GM19351 (cell line): Measurements from ENCODE around the gene ZNF407.

Experiments
- ATAC-seq: cut with Tn5 transposase; IDR thresholded peaks from one replicate; pipeline ENCODE4 v1.9.1; 2021; ENCODE audit warnings: mild to moderate bottlenecking, moderate library complexity; ENCODE audit not compliant: unreplicated experiment

Gene ZNF407

DNA sequence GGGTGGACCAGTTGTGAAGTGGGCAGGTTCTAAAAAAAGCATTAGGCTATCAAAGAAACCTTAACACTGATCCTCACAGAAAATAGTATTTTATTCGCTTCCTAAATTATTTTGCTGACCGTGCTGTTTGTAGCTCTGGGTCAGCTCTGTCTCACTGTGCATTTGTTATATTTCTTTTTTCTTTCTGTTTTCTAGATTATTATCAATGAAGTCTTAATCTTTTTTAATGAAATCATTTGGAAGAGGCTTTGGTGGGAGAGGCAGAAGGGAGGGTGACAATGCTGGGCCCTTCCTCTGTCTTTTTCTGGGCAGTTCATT is 397.7 kb downstream of the ZNF407 start:
- no peak for ATAC-seq

DNA sequence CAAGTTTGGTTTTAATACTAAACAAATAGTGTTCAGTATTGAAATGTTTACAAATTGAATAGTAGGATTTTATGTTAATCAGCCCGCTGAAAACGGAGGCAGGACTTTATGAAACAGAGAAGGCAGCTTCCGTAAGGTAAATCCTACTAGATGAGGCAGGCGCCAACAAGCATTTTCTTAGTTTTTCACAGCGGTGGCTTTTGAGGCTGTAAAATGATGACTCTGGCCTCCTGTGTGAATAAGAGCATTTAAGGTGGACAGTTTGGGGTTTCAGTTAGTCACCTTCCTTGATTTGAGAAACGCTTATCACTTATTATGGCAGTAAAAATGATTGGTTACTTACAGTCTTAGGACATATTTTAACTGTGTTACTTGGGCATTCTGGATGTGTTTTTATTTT is 398.4 kb downstream of the ZNF407 start:
- no peak for ATAC-seq

DNA sequence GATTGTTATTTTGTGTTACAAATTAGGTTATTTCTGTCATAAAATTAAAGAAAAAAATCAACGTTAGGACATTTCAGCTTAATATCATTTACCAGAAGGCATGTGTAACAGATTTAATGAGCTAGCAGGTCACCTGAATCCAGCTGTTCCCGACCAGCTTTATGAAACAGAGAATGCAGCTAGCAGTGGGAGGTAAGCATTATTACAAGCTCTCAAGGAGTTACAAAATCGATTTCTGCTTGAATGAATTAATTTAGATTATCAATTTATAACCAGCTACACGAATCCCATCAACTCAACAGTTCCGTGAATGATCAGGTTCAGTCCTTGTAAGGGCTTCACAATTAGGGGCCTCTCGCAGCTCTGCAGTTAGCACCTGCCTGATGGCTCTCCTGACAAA is 399.3 kb downstream of the ZNF407 start:
- no peak for ATAC-seq

DNA sequence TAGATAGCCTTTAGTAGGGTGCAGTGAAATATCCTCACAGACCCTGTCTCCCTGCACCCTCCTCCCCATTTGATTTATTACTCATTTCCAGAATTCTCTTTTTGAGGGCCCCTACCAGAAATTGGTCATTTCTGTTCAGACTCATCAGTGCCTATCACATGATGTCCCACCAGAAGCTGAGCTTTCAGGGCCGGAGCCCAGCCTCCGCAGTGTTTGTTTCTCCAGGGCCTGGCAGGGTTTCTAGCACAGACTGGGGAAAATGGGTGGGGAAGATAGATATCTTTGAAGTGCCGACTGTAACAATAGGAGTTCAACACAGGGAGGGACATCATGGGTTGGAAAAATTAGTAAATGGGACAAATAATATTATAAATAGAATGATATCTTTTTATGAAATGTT is 403.2 kb downstream of the ZNF407 start:
- no peak for ATAC-seq

DNA sequence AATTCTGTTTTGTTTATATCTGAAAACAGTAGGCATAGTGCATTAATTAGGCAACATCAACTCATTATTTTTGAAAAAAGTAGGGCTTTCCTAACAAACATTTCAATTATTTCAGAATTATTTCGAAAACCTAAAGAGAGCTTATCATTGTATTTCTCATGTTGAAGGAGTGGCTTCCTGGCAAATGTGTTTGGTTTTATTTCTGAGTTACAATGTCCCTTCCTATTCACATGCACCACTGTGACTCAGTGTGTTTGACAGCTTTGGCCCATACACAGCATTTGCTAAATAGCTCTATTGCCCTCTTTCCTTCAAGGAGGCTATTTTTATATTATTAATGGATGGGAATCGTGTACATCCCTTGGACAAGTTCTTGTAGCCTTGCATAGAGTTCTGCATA is 405.4 kb downstream of the ZNF407 start:
- ATAC-seq: no peak

DNA sequence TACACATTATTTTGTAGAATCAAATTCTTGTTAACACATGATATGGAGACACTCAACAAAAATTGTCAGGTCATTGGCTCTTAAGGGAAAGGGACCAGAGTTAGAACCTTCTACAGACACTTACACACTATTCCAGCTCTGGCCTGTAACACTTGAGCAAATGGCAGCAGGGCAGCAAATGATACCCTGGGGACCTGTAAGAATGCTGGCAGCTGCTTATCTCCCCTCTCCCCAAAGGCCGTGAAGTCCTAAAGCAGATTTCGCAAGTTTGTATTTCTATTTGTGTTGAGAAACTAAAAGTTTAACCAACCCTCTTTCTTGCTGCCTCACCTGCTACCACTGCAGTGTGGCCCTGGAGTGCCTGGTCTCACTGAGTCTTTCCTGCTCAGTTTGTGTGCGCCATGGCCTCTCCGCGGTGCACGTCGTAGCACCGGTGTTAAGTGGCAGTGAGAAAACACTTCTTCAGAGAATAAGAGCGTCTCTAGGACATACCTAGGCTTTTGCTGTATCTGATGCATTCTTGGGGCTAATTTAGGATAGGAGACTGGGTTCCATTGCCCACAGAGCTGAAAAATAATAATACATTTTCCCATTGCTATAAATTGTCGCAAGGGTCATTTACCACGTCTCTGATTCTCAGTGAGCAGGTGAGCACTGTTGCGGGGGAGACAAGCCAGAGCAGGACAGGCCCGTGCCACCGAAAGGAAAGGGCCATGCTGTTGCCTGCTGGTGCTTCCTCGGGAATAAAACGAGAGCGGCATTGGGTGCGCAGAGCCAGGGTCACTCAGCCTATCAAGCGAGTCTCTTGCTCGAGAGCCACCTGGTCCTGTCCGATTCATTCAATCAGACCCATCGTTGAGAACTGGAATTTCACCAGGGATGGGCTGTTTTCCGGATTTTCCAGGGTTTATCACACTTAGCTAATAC is 406.4 kb downstream of the ZNF407 start:
- ATAC-seq: no peak

DNA sequence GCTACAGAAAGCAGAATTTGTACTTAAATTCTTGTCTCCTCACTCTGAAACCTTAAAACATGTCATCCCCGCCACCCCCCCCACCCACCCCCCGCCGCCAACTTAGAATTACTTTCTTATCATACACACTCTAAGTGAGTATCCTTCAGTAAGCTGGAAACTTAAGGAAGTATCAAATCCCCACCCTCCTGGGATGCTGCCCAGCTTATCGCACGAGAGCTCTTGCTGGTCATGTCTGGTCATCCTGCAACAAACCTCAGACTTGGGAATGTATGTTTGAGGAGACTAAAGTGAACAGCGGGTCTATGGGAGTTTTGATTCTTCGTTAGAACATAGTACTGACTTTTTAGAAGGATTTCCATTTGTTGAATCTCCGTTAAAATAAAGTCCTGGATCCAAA is 408.0 kb downstream of the ZNF407 start:
- no peak for ATAC-seq

DNA sequence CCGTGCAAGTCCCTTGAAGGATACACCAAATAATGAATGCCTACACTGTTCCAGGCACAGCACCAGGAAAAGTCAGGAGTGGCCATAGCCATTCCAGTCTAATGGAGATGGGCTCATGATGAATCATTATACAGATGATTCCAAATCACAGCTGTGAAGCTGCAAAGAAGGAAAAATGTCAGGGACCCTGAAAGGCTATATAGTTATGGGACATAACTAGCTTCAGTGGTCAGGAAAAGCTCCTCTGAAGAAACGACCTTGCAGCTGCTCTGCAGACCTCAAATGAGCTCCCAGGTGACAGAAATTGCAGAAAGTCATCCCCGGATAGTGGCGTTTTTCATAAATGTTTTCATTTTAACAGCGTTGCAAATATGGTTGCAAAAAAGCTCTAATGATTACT is 410.5 kb downstream of the ZNF407 start:
- no peak for ATAC-seq

DNA sequence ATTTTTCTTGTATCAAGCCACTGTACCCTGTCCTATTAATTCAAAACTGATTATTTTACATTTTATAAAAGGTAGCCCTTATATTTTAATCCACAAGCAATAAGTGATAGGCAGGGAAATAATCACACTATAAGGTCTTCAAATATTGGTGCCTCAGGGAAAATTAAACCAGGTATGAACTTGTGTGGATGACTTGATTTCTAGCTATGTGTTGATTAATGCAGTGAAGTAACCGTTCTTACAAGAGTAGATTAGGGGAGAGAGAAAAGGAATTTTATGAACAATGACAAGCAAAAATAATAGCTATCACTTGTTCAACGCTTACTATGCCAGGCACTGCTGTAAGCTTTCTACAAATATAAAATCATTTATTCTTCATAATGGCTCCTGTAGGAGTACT is 411.6 kb downstream of the ZNF407 start:
- ATAC-seq: no peak

DNA sequence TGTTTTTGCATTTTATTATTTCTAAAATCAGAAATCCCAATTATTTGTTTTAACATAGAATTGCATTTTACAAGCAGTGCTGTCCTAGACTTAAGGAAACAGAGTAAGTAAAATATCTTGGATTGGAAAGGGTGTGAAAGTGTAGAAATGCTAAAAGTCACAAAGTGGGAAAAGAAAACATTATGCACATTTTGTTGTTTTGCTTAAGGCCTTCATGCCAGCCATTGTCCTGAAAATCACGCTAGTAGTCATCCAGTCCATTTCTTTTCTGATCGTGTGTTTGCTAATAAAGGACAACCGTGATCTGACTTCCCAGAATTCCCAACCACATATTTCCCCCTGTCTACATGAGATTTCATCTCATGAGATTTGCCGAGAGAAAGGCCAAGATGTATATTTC is 412.2 kb downstream of the ZNF407 start:
- no peak for ATAC-seq

DNA sequence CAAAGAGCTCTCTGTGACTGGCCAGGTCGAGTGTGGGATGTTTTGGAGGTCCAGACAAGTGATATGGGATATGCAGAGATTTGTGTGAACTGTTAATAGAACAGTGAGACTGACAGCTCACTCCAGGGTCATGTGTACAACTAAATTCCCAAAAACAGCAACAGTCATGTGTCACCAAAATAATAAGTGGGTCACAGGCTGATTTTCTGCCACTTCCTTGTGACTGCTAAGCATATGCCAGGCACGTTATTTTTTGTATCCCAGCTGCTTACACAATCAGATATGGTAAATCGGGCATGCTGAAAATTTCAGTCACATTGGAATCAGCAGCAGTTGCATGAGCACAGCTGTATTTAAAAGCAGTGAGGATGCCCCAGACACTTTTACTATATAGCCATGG is 412.6 kb downstream of the ZNF407 start:
- no peak for ATAC-seq

DNA sequence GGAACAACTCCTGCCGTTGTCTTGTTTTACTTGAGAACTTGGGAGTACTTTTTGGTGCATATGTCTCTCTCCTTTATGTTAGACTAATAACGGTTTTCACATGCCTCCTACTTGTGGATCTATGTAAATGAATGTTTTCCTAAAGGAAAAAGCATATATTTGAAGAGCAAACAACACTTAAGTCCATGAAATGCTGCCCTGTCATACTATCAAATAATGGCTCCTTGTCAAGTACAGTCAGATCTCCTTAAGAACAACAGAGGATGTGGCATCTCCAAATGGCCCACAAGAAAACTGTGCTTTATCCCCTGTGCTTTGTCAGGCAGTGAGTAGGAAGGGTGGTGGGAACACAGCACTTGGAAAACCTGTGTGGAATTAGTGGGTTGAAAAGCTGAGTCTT is 413.0 kb downstream of the ZNF407 start:
- ATAC-seq: no peak

DNA sequence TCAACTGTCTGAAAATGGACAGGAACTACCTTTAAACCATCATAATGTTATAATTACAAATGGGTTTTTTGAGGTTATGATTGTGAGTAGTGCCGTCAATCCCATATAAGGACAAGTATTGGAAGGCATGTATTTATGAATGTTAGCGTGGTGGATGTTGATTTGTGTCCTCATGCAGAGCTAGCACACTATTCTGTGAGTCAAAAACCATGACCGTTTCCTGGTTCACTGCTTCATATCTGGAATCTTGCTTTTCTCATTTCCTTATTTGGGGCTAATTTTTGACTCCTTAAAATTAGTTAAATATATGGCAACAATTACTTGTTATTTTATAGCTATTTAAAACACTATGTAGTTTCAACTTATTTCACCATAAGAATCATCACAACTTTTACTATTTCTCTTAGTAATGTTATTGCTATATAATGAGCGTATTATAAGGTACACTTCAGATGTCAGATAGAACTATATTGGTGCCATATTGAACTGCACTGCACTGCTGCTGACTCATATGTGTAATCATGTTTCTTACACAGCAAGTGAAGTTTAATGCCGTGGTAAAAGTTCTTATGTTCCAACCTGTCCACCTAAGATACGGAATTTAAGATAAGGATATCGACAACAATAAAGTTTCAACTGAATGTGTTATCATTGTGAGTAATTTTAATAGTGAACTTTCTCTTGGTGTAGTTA is 418.5 kb downstream of the ZNF407 start:
- ATAC-seq: peak; percentile 85

DNA sequence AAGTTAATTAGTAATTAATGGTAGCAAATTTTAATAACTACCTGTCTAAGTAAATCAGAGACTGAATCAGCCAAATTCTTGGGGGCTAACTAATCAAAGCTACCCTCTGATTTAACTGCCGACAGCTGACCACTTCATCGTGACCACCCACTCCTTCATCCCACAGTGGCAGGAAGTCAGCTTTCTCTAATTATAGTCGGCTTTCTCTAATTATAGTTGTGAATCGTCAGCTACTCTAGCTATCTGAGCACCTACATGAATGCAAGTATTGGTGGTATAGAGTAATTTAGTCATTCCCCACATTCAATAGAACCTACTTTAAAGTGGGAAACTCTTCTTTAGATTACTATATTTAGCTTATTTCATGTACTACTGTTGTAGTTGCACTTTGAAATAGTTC is 425.8 kb downstream of the ZNF407 start:
- peak; percentile 68 for ATAC-seq

DNA sequence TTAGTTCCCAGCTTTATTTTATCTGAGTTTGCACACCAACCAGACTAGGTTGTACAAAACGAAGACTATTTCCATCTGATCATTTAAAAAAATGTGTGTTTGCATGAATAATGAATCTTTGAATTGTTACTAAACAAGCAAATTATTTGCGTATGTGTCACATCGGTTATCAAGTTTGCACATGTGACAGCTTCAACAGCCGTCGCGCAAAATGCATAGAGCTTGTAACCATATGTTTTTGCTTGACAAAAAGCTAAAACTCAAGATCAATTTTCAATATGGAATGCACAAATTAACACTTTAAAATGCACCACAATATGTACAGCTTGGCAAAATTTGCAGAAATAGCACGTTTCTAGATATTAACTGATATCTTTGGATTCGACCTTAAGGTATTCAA is 427.2 kb downstream of the ZNF407 start:
- no peak for ATAC-seq

DNA sequence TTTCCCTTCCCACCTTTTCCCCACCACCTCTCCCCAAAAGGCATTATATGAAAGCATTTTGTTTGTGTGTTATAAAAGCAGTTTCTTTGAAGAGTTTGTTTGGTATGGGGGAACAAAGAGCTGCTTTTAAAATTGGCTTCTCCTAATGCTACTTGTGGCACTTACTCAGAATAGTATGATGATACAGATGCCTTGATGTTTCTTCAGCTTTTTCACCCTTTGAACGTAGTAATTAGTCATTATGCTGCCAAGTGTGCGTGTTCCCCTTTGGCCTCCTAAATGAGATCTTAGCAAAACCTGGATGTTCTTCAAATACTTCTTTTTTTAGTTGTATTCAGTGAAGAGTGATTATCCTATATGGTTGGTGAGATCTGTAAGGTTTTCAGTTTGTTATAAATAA is 427.9 kb downstream of the ZNF407 start:
- no peak for ATAC-seq

DNA sequence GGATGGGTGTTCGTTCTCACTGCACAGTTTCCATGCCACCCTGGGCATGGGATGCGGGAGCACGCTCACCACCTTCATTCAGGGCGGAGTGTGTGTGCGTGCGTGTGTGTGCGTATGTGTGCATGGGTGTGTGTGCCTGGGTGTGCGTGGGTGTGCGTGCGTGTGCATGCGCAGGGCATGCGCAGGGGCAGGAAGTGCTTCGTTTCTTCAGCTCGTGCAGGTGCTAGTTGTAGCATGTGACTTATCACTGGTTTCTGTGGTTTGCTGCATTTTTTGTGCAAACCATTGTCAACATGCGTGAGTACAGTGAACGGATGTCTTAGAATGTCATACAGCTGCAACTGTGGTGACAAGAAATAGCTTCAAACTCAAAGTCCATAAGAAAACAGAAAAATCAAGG is 431.8 kb downstream of the ZNF407 start:
- ATAC-seq: no peak

DNA sequence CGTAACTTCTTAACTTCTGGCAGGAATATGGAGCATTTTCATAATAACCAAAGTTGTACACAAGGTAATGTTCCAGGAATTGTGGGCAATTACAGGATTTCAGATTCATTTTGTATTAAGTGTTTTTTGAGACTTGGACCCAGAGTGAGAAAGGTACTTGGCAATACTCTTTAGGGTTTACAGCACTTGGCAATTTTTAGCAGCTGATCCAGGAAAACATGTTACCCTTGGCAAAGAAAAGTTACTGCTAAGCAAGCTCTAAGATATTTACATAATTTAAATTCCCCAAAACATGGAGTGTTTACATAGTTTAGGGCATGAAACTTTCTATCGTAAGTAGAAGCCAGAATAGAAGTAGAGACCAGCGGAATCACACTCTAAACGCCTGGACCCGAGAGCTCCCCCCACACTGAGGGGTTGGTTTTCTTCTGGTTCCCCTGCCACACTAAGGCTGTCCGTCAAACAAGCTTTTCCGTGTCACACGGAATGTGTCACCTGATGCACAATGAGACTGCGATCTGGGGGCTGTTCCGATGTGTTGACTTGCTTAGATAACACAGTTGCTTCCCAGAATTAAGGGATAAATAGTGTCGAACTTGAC is 434.1 kb downstream of the ZNF407 start:
- ATAC-seq: no peak

DNA sequence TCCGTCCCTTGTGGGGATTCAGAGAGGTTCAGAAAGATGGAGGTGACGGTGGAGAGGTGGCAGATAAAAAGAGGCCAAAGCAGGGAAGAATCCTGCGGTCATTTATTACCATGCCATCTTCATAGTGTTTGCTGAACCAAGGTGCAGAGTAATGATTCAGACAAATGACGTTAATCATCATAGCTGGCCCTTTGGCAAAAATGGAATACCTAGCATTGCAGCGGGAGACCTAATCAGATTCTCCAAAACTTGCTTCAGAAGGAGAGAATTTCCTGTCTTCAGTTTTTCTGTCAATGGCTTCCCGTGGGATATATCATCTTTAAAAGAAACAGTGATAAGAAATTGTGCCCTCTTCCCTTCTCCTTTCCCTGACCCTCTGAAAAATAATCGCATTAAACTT is 435.8 kb downstream of the ZNF407 start:
- no peak for ATAC-seq

DNA sequence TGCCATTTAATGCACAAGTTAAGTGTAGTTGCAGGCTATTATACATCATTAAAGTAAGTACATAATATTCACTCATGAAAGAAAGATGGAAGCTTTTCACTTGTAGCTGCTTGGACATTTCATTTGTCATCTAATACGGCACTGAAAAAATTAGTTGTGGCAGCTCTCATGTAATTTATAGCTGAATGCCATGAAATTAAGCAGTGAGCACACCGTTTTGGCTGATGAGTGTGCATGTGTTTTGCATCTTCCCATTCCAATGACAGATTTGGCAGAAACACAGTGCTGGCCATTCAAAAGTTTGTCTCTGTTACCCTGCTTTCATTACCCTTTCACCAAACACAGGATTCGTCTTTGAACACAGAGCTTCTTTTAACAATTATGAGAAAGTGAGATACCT is 437.3 kb downstream of the ZNF407 start:
- no peak for ATAC-seq

DNA sequence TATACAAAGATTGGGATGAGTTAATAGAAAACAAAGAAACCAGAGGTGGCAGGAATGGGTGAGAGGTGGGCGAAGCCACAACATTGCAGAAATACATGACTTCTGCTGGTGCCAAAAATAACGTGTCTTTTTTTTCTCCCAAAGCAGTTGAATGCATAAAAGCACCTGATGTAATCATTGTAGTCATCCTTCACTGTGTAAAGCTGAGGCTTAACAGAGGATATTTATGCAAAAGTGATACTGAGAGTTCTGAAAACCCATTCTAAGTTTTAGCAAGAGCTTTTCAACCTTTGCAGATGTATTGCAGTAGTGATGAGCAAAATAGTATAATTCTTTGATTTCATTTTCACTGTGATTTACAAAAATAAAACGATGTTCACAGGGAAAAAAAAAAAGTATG is 438.3 kb downstream of the ZNF407 start:
- no peak for ATAC-seq
